ENCODE data around the gene OR1L1.

DNA sequence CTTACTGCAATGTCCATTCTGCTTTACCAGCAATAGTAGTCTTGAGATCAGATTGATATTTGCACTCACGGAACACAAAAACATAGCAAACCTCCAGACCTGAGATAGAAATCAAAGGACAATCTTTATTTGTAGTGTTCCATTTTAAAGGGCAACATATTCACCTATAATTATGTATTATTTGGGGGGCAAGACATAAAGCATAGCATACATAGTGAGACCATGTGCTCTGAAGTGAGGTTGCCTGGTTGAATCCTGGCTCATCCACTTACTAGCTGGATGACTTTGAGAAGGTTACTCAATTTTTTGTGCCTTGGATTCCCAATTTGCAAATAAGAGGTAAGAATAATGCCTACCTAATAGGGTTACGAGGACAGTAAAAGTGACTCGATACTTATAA, 4.0 kb upstream of the OR1L1 start, which contains the start of gene OR1B1:
- no peak for TF ChIP-seq TAF1 (IDR thresholded peaks at IDR 0.05; ENCODE audit: low read depth, low read length)
- TF ChIP-seq, protein P1, sequence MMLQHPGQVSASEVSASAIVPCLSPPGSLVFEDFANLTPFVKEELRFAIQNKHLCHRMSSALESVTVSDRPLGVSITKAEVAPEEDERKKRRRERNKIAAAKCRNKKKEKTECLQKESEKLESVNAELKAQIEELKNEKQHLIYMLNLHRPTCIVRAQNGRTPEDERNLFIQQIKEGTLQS (IDR thresholded peaks at IDR 0.05; ENCODE audit: insufficient read depth, low read depth, low read length) = no peak
- no peak for TF ChIP-seq ZNF274 (IDR thresholded peaks at IDR 0.05; ENCODE audit: borderline replicate concordance, extremely low read depth, low read length)

Measured in H1 (cell line).